HCT116 (cell line): ENCODE measurements around the gene TNIP1. TPM values are rescaled to one million over a fixed set of nuclear protein-coding genes. Genes with fewer than 3 reads are reported as not detected.

Source experiments
- ATAC-seq: fragments of 200-7000 bp; cut with Tn5 transposase; 2 replicates; pipeline ENCODE4 v1.9.1; 2020; ENCODE audit warnings: mild to moderate bottlenecking, moderate library complexity
- BruUV-seq: library from RNA; stranded (reverse); fragments of 400-500 nt; replicated peaks from 2 replicates; lab custom pipeline; 2021; lab: Mats Ljungman, UMichigan
- CTCF ChIA-PET: fragments of 300-600 bp; sonication (Branson Sonifier 250); formaldehyde crosslinking; loops from one replicate; lab custom pipeline; 2021; ENCODE audit warnings: antibody characterized with exemption; lab: Charles Lee
- POLR2A ChIA-PET: fragments of 300-600, 350-600 bp; sonication (Branson Sonifier 250); formaldehyde crosslinking; loops from one replicate; lab custom pipeline; 2021; ENCODE audit warnings: antibody characterized with exemption; lab: Charles Lee
- RAD21 ChIA-PET, 2 experiments: fragments of 300-600 bp; sonication (Branson Sonifier 250); formaldehyde crosslinking; loops; one replicate each; lab custom pipeline; 2023; ENCODE audit warnings: low total read pairs in 2 of 2; ENCODE audit not compliant: uncharacterized antibody in 2 of 2, unreplicated experiment in 2 of 2, low non-redundant PET in 1 of 2; lab: Charles Lee
- DNase-seq: peaks from one replicate; pipeline ENCODE4 v3.0.0-alpha.2; 2010; ENCODE audit warnings: low read depth, low spot score
- H2AFZ ChIP-seq: fragments of 200-600 bp; shearing (Covaris generic), sonication (generic); 2 replicates; pipeline ENCODE4 v1.6.1; 2017; ENCODE audit warnings: low read depth, mixed run types, mixed read lengths, antibody characterized with exemption, low read length; ENCODE audit not compliant: poor library complexity, severe bottlenecking
- H3K27ac ChIP-seq: 2 replicates; pipeline ENCODE4 v1.5.1; 2012; ENCODE audit warnings: low read depth, low read length
- H3K27me3 ChIP-seq: fragments of 200-600 bp; sonication (generic); 2 replicates; pipeline ENCODE4 v1.6.1; 2016; ENCODE audit warnings: mixed run types, low read length, mixed read lengths; ENCODE audit not compliant: insufficient read depth
- H3K36me3 ChIP-seq, 2 experiments: fragments of 200-500 bp in 1 of 2; fragments of 200-600 bp in 1 of 2; sonication (Bioruptor generic) in 1 of 2; sonication (generic) in 1 of 2; 2 replicates each; pipeline versions ENCODE4 v1.5.1 to v1.6.1; 2014 to 2016; ENCODE audit warnings: low read length in 2 of 2, inconsistent platforms in 1 of 2, mixed read lengths in 1 of 2, mixed run types in 1 of 2; ENCODE audit not compliant: insufficient read depth in 2 of 2, control insufficient read depth in 1 of 2
- H3K4me1 ChIP-seq, 2 experiments: fragments of 200-600 bp in 1 of 2; sonication (generic) in 1 of 2; 2 replicates each; pipeline versions ENCODE4 v1.5.1 to v1.6.1; 2012 to 2017; ENCODE audit warnings: low read length in 2 of 2, inconsistent platforms in 1 of 2, mild to moderate bottlenecking in 1 of 2, mixed read lengths in 1 of 2, mixed run types in 1 of 2, moderate library complexity in 1 of 2; ENCODE audit not compliant: insufficient read depth in 2 of 2, control insufficient read depth in 1 of 2
- H3K4me2 ChIP-seq: fragments of 200-600 bp; sonication (generic); 2 replicates; pipeline ENCODE4 v1.6.1; 2017; ENCODE audit warnings: mixed run types, low read length, mixed read lengths
- H3K4me3 ChIP-seq, 2 experiments: fragments of 200-600 bp in 1 of 2; sonication (generic) in 1 of 2; replicated peaks in 1 of 2; 2 replicates each; pipeline ENCODE4 v1.5.1; 2011 to 2016; ENCODE audit warnings: low read length in 2 of 2, control low read depth in 1 of 2, low read depth in 1 of 2, mild to moderate bottlenecking in 1 of 2, mixed read lengths in 1 of 2, mixed run types in 1 of 2
- H3K79me2 ChIP-seq: fragments of 200-600 bp; sonication (generic); 2 replicates; pipeline ENCODE4 v1.6.1; 2017; ENCODE audit warnings: mild to moderate bottlenecking, mixed run types, low read length, moderate library complexity, mixed read lengths; ENCODE audit not compliant: insufficient read depth
- H3K9ac ChIP-seq: fragments of 200-600 bp; sonication (generic); 2 replicates; pipeline ENCODE4 v1.6.1; 2016; ENCODE audit warnings: low read length, mixed read lengths
- H3K9me2 ChIP-seq: fragments of 200-600 bp; sonication (generic), shearing (Covaris generic); 2 replicates; pipeline ENCODE4 v1.6.1; 2017; ENCODE audit warnings: mixed run types, mild to moderate bottlenecking, moderate library complexity; ENCODE audit not compliant: insufficient read depth
- H3K9me3 ChIP-seq, 2 experiments: fragments of 200-500 bp in 1 of 2; fragments of 200-600 bp in 1 of 2; sonication (Bioruptor generic) in 1 of 2; sonication (generic) in 1 of 2; 2 replicates each; pipeline ENCODE4 v1.6.1; 2014 to 2017; ENCODE audit warnings: low read length in 2 of 2, mixed read lengths in 2 of 2, inconsistent platforms in 1 of 2, low read depth in 1 of 2, mild to moderate bottlenecking in 1 of 2, mixed run types in 1 of 2, moderate library complexity in 1 of 2; ENCODE audit not compliant: control insufficient read depth in 1 of 2, insufficient read depth in 1 of 2
- H4K20me1 ChIP-seq: fragments of 200-600 bp; sonication (generic), shearing (Covaris generic); 2 replicates; pipeline ENCODE4 v1.6.1; 2017; ENCODE audit warnings: mixed run types, mild to moderate bottlenecking, moderate library complexity; ENCODE audit not compliant: insufficient read depth
- CBX3 ChIP-seq: IDR thresholded peaks from 2 replicates; pipeline ENCODE4 v1.6.1; 2012; ENCODE audit warnings: low read depth
- ELF1 ChIP-seq: IDR thresholded peaks from 2 replicates; pipeline ENCODE4 v1.6.1; 2012; ENCODE audit warnings: low read depth, borderline replicate concordance
- EZH2 ChIP-seq: fragments of 200-600 bp; sonication (generic); IDR thresholded peaks from 2 replicates; pipeline ENCODE4 v1.6.1; 2017; ENCODE audit warnings: antibody characterized with exemption, mixed run types
- EZH2phosphoT487 ChIP-seq: fragments of 200-600 bp; IDR thresholded peaks from 2 replicates; pipeline ENCODE4 v1.6.1; 2018; ENCODE audit warnings: antibody characterized with exemption, borderline replicate concordance
- POLR2A ChIP-seq: IDR thresholded peaks from 2 replicates; pipeline ENCODE4 v1.7.0; 2011; ENCODE audit warnings: borderline replicate concordance; ENCODE audit not compliant: insufficient read depth, insufficient read length; ENCODE audit errors: extremely low read depth
- POLR2AphosphoS5 ChIP-seq: IDR thresholded peaks from 2 replicates; pipeline ENCODE4 v1.6.1; 2011; ENCODE audit warnings: mild to moderate bottlenecking, low read depth, low read length, moderate library complexity
- RAD21 ChIP-seq: IDR thresholded peaks from 2 replicates; pipeline ENCODE4 v1.6.1; 2012; ENCODE audit warnings: low read depth, mild to moderate bottlenecking
- SIN3A ChIP-seq: IDR thresholded peaks from 2 replicates; pipeline ENCODE4 v1.6.1; 2012; ENCODE audit warnings: low read depth
- TCF7L2 ChIP-seq: IDR thresholded peaks from 2 replicates; pipeline ENCODE4 v1.7.0; 2011; ENCODE audit warnings: borderline replicate concordance, inconsistent platforms; ENCODE audit not compliant: insufficient read depth, insufficient read length; ENCODE audit errors: extremely low read depth
- YY1 ChIP-seq: IDR thresholded peaks from 2 replicates; pipeline ENCODE4 v1.6.1; 2011; ENCODE audit warnings: low read length, low read depth, moderate library complexity, mild to moderate bottlenecking; ENCODE audit not compliant: insufficient replicate concordance; ENCODE audit errors: extremely low read depth
- ZNF274 ChIP-seq: fragments of 200-500 bp; sonication (Bioruptor generic); IDR thresholded peaks from 2 replicates; pipeline ENCODE4 v1.6.1; 2014; ENCODE audit warnings: mild to moderate bottlenecking, low read depth, low read length, inconsistent platforms
- intact Hi-C: fragments of 100-400 bp; cut with micrococcal nuclease; formaldehyde crosslinking; loops from 2 replicates; pipeline ENCODE4 v1.10.0; 2022
- total RNA-seq: library from RNA; stranded (reverse); gene quantifications from one replicate; pipeline ENCODE4 v1.2.1, GENCODE V29; 2021; ENCODE audit not compliant: unreplicated experiment
- TF ChIP-seq, protein P1 (sequence below): IDR thresholded peaks from 2 replicates; pipeline ENCODE4 v1.6.1; 2012; ENCODE audit warnings: low read depth
- TF ChIP-seq, protein P2 (sequence below): IDR thresholded peaks from 2 replicates; pipeline ENCODE4 v1.6.1; 2012
- TF ChIP-seq, protein P3 (sequence below), 3 experiments: fragments of 200-600 bp in 1 of 3; sonication (generic) in 1 of 3; IDR thresholded peaks in 2 of 3; conservative IDR thresholded peaks in 1 of 3; 2 replicates each; pipeline ENCODE4 v1.5.1; 2012 to 2017; ENCODE audit warnings: low read depth in 2 of 3, low read length in 2 of 3, antibody characterized with exemption in 1 of 3, borderline replicate concordance in 1 of 3, control low read depth in 1 of 3, mild to moderate bottlenecking in 1 of 3, mixed read lengths in 1 of 3, mixed run types in 1 of 3, moderate library complexity in 1 of 3; ENCODE audit not compliant: insufficient read depth in 1 of 3

TNIP1 gene
- total RNA-seq, 1 experiment from 2014 or later = 46.0 TPM

- CTCF ChIA-PET = no interaction called here
- no peak overlapping the region for H3K4me2 ChIP-seq
- RAD21 ChIA-PET = no interaction called here
Observed at GRCh38 chr5:151077967-151078366, 2.9 kb downstream of the TNIP1 start.

More at GRCh38 chr5:151077967-151078366, 2.9 kb downstream of the TNIP1 start:
- Histone ChIP-seq H3K27me3 (no peaks in the 10 kb centered on the region), H3K9me3 (no peaks in the 10 kb centered on the region), H2AFZ (no peak overlapping the region), H3K79me2 (peaks cover 45% of the 10 kb centered on the region), H3K36me3 (no peaks in the 10 kb centered on the region), H3K27ac (no peak overlapping the region), H3K9me2 (no peaks in the 10 kb centered on the region), H3K4me1 (peaks cover 28 to 68% of the 10 kb centered on the region in 2 experiments)
- no peak for DNase-seq
- BruUV-seq = no TSS peak
- intact Hi-C loops = no loop called here
- TF ChIP-seq, protein P1, sequence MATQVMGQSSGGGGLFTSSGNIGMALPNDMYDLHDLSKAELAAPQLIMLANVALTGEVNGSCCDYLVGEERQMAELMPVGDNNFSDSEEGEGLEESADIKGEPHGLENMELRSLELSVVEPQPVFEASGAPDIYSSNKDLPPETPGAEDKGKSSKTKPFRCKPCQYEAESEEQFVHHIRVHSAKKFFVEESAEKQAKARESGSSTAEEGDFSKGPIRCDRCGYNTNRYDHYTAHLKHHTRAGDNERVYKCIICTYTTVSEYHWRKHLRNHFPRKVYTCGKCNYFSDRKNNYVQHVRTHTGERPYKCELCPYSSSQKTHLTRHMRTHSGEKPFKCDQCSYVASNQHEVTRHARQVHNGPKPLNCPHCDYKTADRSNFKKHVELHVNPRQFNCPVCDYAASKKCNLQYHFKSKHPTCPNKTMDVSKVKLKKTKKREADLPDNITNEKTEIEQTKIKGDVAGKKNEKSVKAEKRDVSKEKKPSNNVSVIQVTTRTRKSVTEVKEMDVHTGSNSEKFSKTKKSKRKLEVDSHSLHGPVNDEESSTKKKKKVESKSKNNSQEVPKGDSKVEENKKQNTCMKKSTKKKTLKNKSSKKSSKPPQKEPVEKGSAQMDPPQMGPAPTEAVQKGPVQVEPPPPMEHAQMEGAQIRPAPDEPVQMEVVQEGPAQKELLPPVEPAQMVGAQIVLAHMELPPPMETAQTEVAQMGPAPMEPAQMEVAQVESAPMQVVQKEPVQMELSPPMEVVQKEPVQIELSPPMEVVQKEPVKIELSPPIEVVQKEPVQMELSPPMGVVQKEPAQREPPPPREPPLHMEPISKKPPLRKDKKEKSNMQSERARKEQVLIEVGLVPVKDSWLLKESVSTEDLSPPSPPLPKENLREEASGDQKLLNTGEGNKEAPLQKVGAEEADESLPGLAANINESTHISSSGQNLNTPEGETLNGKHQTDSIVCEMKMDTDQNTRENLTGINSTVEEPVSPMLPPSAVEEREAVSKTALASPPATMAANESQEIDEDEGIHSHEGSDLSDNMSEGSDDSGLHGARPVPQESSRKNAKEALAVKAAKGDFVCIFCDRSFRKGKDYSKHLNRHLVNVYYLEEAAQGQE = no peak
- no peak for TF ChIP-seq POLR2AphosphoS5
- TF ChIP-seq CBX3 = no peak
- no peak for TF ChIP-seq TCF7L2
- TF ChIP-seq, protein P2, sequence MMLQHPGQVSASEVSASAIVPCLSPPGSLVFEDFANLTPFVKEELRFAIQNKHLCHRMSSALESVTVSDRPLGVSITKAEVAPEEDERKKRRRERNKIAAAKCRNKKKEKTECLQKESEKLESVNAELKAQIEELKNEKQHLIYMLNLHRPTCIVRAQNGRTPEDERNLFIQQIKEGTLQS = no peak
- TF ChIP-seq RAD21 = no peak
- no peak for TF ChIP-seq ZNF274
- TF ChIP-seq SIN3A = no peak
- TF ChIP-seq EZH2 = no peak
- TF ChIP-seq, protein P3, sequence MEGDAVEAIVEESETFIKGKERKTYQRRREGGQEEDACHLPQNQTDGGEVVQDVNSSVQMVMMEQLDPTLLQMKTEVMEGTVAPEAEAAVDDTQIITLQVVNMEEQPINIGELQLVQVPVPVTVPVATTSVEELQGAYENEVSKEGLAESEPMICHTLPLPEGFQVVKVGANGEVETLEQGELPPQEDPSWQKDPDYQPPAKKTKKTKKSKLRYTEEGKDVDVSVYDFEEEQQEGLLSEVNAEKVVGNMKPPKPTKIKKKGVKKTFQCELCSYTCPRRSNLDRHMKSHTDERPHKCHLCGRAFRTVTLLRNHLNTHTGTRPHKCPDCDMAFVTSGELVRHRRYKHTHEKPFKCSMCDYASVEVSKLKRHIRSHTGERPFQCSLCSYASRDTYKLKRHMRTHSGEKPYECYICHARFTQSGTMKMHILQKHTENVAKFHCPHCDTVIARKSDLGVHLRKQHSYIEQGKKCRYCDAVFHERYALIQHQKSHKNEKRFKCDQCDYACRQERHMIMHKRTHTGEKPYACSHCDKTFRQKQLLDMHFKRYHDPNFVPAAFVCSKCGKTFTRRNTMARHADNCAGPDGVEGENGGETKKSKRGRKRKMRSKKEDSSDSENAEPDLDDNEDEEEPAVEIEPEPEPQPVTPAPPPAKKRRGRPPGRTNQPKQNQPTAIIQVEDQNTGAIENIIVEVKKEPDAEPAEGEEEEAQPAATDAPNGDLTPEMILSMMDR (IDR thresholded peaks at IDR 0.05 in 2 of 3, conservative IDR thresholded peaks at IDR 0.05 in 1 of 3; ENCODE audit: borderline replicate concordance in 1 of 3, insufficient read depth in 1 of 3, low read depth in 2 of 3, low read length in 2 of 3) = no peak
- no peak for TF ChIP-seq EZH2phosphoT487
- no peak for TF ChIP-seq ELF1
- no peak for TF ChIP-seq YY1
- no peak for TF ChIP-seq POLR2A
- TF ChIP-seq, all 23 proteins: peak for 0
- no peak overlapping the region for H3K4me3 ChIP-seq
- POLR2A ChIA-PET = no interaction called here
- no peak overlapping the region for H3K9ac ChIP-seq
- no peak for ATAC-seq
- H4K20me1 ChIP-seq = no peaks in the 10 kb centered on the region
